ENCODE results near the gene MYO3B.

Gene MYO3B

GRCh38 chr2:170226216-170226615, 48.3 kb downstream of the MYO3B start:
- H3K4me3 ChIP-seq (ENCODE audit: low read length): no peak overlapping the region
- no peaks in the 10 kb centered on the region for H3K36me3 ChIP-seq (ENCODE audit: control insufficient read depth, low read length)
- H3K27ac ChIP-seq (ENCODE audit: low read depth, low read length): no peak overlapping the region
- no peak overlapping the region for H3K4me2 ChIP-seq (ENCODE audit: low read length)
- TF ChIP-seq CTCF (IDR thresholded peaks at IDR 0.05; ENCODE audit: low read depth, low read length, poor library complexity, severe bottlenecking) (no peak), EZH2phosphoT487 (IDR thresholded peaks at IDR 0.05; ENCODE audit: borderline replicate concordance, low read length) (no peak)
- no peaks in the 10 kb centered on the region for H4K20me1 ChIP-seq (ENCODE audit: control insufficient read depth, insufficient read depth, low read depth, low read length)
- H3K79me2 ChIP-seq (ENCODE audit: control insufficient read depth, low read length): no peaks in the 10 kb centered on the region
- no peaks in the 10 kb centered on the region for H3K9me2 ChIP-seq (replicated peaks; ENCODE audit: control insufficient read depth, low read length)
- H3F3A ChIP-seq (ENCODE audit: control insufficient read depth, insufficient read depth): no peaks in the 10 kb centered on the region
- H3K27me3 ChIP-seq (ENCODE audit: control insufficient read depth, low read length): no peaks in the 10 kb centered on the region
- H3K4me1 ChIP-seq (ENCODE audit: control insufficient read depth, low read length): peaks cover 16% of the 10 kb centered on the region
- H3K9me3 ChIP-seq (ENCODE audit: control insufficient read depth, insufficient read depth, low read length): no peaks in the 10 kb centered on the region

- Histone ChIP-seq H3K27me3 (ENCODE audit: control insufficient read depth, low read length) (no peaks in the 10 kb centered on the region), H3K4me2 (ENCODE audit: low read length) (peak overlapping the region; percentile 24), H3K4me1 (ENCODE audit: control insufficient read depth, low read length) (peaks cover 16% of the 10 kb centered on the region)
Measured at GRCh38 chr2:170227507-170227947, 49.6 kb downstream of the MYO3B start.

GRCh38 chr2:170227951-170228350, 50.0 kb downstream of the MYO3B start:
- no peaks in the 10 kb centered on the region for H4K20me1 ChIP-seq (ENCODE audit: control insufficient read depth, insufficient read depth, low read depth, low read length)
- peak overlapping the region; percentile 24 for H3K4me2 ChIP-seq (ENCODE audit: low read length)
- no peaks in the 10 kb centered on the region for H3K27me3 ChIP-seq (ENCODE audit: control insufficient read depth, low read length)
- H3K9me3 ChIP-seq (ENCODE audit: control insufficient read depth, insufficient read depth, low read length): no peaks in the 10 kb centered on the region
- no peak overlapping the region for H3K27ac ChIP-seq (ENCODE audit: low read depth, low read length)
- peaks cover 16% of the 10 kb centered on the region for H3K4me1 ChIP-seq (ENCODE audit: control insufficient read depth, low read length)
- H3K4me3 ChIP-seq (ENCODE audit: low read length): no peak overlapping the region
- H3F3A ChIP-seq (ENCODE audit: control insufficient read depth, insufficient read depth): no peaks in the 10 kb centered on the region
- no peaks in the 10 kb centered on the region for H3K9me2 ChIP-seq (replicated peaks; ENCODE audit: control insufficient read depth, low read length)
- no peak for TF ChIP-seq EZH2phosphoT487 (IDR thresholded peaks at IDR 0.05; ENCODE audit: borderline replicate concordance, low read length)
- H3K36me3 ChIP-seq (ENCODE audit: control insufficient read depth, low read length): no peaks in the 10 kb centered on the region
- H3K79me2 ChIP-seq (ENCODE audit: control insufficient read depth, low read length): no peaks in the 10 kb centered on the region

More at GRCh38 chr2:170227507-170227947, 49.6 kb downstream of the MYO3B start:
- Histone ChIP-seq H4K20me1 (ENCODE audit: control insufficient read depth, insufficient read depth, low read depth, low read length) (no peaks in the 10 kb centered on the region), H3K9me2 (replicated peaks; ENCODE audit: control insufficient read depth, low read length) (no peaks in the 10 kb centered on the region), H3K27ac (ENCODE audit: low read depth, low read length) (no peak overlapping the region), H3F3A (ENCODE audit: control insufficient read depth, insufficient read depth) (no peaks in the 10 kb centered on the region), H3K4me3 (ENCODE audit: low read length) (no peak overlapping the region), H3K36me3 (ENCODE audit: control insufficient read depth, low read length) (no peaks in the 10 kb centered on the region), H3K79me2 (ENCODE audit: control insufficient read depth, low read length) (no peaks in the 10 kb centered on the region), H3K9me3 (ENCODE audit: control insufficient read depth, insufficient read depth, low read length) (no peaks in the 10 kb centered on the region)
- no peak for TF ChIP-seq CTCF (IDR thresholded peaks at IDR 0.05; ENCODE audit: low read depth, low read length, poor library complexity, severe bottlenecking)
- TF ChIP-seq EZH2phosphoT487 (IDR thresholded peaks at IDR 0.05; ENCODE audit: borderline replicate concordance, low read length): no peak

- Histone ChIP-seq H3K4me2 (ENCODE audit: low read length) (peak overlapping the region; percentile 24; the same call in 1 of the 2 replicates), H3K36me3 (ENCODE audit: control insufficient read depth, low read length) (no peaks in the 10 kb centered on the region), H3K4me1 (ENCODE audit: control insufficient read depth, low read length) (peaks cover 16% of the 10 kb centered on the region), H3K27me3 (ENCODE audit: control insufficient read depth, low read length) (no peaks in the 10 kb centered on the region), H3K79me2 (ENCODE audit: control insufficient read depth, low read length) (no peaks in the 10 kb centered on the region), H3K4me3 (ENCODE audit: low read length) (no peak overlapping the region), H3K9me2 (replicated peaks; ENCODE audit: control insufficient read depth, low read length) (no peaks in the 10 kb centered on the region), H4K20me1 (ENCODE audit: control insufficient read depth, insufficient read depth, low read depth, low read length) (no peaks in the 10 kb centered on the region), H3F3A (ENCODE audit: control insufficient read depth, insufficient read depth) (no peaks in the 10 kb centered on the region), H3K27ac (ENCODE audit: low read depth, low read length) (no peak overlapping the region), H3K9me3 (ENCODE audit: control insufficient read depth, insufficient read depth, low read length) (no peaks in the 10 kb centered on the region)
- TF ChIP-seq EZH2phosphoT487 (IDR thresholded peaks at IDR 0.05; ENCODE audit: borderline replicate concordance, low read length) (no peak), CTCF (IDR thresholded peaks at IDR 0.05; ENCODE audit: low read depth, low read length, poor library complexity, severe bottlenecking) (no peak)
Measured at GRCh38 chr2:170228429-170228828, 50.5 kb downstream of the MYO3B start.

All from DOHH2 (cell line).